ENCODE results near the gene CHRNB2. TPM values are rescaled to one million over a fixed set of nuclear protein-coding genes. Genes with fewer than 3 reads are reported as not detected.

The CHRNB2 gene
- total and polyA plus RNA-seq, 2 of the 4 experiments (the other 2 are of a cell fraction) = under 0.01 to 0.03 TPM

DNA sequence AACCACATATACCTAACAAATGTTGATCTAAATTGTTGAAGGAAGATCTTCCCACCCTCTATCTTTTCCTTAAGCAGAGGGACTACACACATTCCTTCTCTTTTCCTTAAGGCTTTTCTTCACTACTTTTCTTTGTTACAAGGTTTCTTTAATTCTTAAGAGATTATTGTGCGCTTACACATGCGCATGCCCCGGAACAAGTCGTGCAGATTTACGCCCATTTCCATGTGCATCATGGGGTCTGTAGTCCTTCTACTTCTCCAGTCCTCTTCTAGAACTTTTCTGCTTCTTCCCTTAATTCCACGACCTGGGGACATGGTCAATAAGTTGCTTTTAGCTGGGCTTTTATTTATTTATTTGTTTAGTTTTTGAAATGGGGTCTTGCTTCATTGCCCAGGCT lies 1.7 kb upstream of the CHRNB2 start:
- Histone ChIP-seq H3K4me1 (ENCODE audit: control insufficient read depth, insufficient read depth, low read length) (no peaks in the 10 kb centered on the region), H2AK5ac (ENCODE audit: low read depth, low read length) (no peak overlapping the region), H3K4me2 (ENCODE audit: low read depth, low read length) (no peak overlapping the region), H3K14ac (replicated peaks; ENCODE audit: low read depth, low read length) (no peak overlapping the region), H3K18ac (ENCODE audit: low read depth, low read length) (no peak overlapping the region), H4K8ac (ENCODE audit: low read depth in 2 of 2, low read length in 2 of 2) (no peak overlapping the region), H4K20me1 (ENCODE audit: insufficient read depth, low read length) (peaks cover 4% of the 10 kb centered on the region), H3K36me3 (ENCODE audit: control insufficient read depth, insufficient read depth, low read length) (no peaks in the 10 kb centered on the region), H4K5ac (ENCODE audit: low read depth, low read length) (no peak overlapping the region), H3K27me3 (ENCODE audit: control insufficient read depth, insufficient read depth, low read length) (peaks cover 39% of the 10 kb centered on the region), H3K79me1 (ENCODE audit: low read depth in 1 of 2, low read length in 2 of 2) (no peaks in the 10 kb centered on the region), H2AK9ac (replicated peaks; ENCODE audit: low read depth, low read length, poor library complexity) (no peak overlapping the region), H3K9me3 (ENCODE audit: control insufficient read depth, insufficient read depth, low read length) (no peaks in the 10 kb centered on the region), H3K4me3 (ENCODE audit: insufficient read depth, low read depth, low read length) (no peak overlapping the region), H2BK15ac (ENCODE audit: low read depth, low read length) (no peak overlapping the region), H3K27ac (ENCODE audit: insufficient read depth, low read length) (no peak overlapping the region), H3K9me1 (ENCODE audit: insufficient read depth, low read length) (no peaks in the 10 kb centered on the region), H2BK20ac (ENCODE audit: low read depth, low read length) (no peak overlapping the region), H3K9ac (ENCODE audit: low read depth, low read length) (no peak overlapping the region), H3K56ac (ENCODE audit: extremely low read depth, insufficient read depth, low read length) (no peak overlapping the region), H3K4ac (ENCODE audit: low read depth, low read length) (no peak overlapping the region), H2BK120ac (ENCODE audit: low read depth, low read length) (no peak overlapping the region), H4K91ac (ENCODE audit: insufficient read depth, low read depth, low read length) (no peak overlapping the region), H2BK5ac (ENCODE audit: low read depth, low read length, poor library complexity, severe bottlenecking) (no peak overlapping the region), H3K23ac (ENCODE audit: low read depth, low read length) (no peak overlapping the region), H2AFZ (replicated peaks; ENCODE audit: low read length, poor library complexity) (no peak overlapping the region)
- intact Hi-C loops (cut with micrococcal nuclease) (no loop called here), in situ Hi-C loops (cut with MboI; ENCODE audit: low sequenced_read_pairs) (loop anchor here (5.0 kb wide), 1 partner anchor 316 kb away; no protein-coding TSS in a partner anchor), dilution Hi-C loops (cut with HindIII; ENCODE audit: low sequenced_read_pairs, unreplicated experiment) (no loop called here)
- POLR2A ChIA-PET (ENCODE audit: unreplicated experiment) = no interaction called here
- TF ChIP-seq RCOR1 (IDR thresholded peaks at IDR 0.05; ENCODE audit: insufficient replicate concordance, low read length) (no peak), NFE2L2 (IDR thresholded peaks at IDR 0.05; ENCODE audit: low read depth, low read length) (no peak), BHLHE40 (IDR thresholded peaks at IDR 0.05; ENCODE audit: low read depth, low read length) (no peak), MAFK (IDR thresholded peaks at IDR 0.05; ENCODE audit: low read depth, low read length) (no peak), POLR2A (IDR thresholded peaks at IDR 0.05; ENCODE audit: low read depth, low read length) (no peak), CHD1 (IDR thresholded peaks at IDR 0.05; ENCODE audit: low read depth, low read length) (no peak), FOS (IDR thresholded peaks at IDR 0.05; ENCODE audit: low read depth, low read length) (no peak), RAD21 (IDR thresholded peaks at IDR 0.05; ENCODE audit: low read length) (no peak), RFX5 (IDR thresholded peaks at IDR 0.05; ENCODE audit: low read depth, low read length) (no peak), MXI1 (IDR thresholded peaks at IDR 0.05; ENCODE audit: borderline replicate concordance, low read depth, low read length) (no peak), SMC3 (IDR thresholded peaks at IDR 0.05; ENCODE audit: low read depth, low read length) (no peak), MAZ (IDR thresholded peaks at IDR 0.05; ENCODE audit: borderline replicate concordance, low read depth, low read length) (no peak), CEBPB (IDR thresholded peaks at IDR 0.05; ENCODE audit: low read depth, low read length) (no peak)
- TF ChIP-seq, protein P1, sequence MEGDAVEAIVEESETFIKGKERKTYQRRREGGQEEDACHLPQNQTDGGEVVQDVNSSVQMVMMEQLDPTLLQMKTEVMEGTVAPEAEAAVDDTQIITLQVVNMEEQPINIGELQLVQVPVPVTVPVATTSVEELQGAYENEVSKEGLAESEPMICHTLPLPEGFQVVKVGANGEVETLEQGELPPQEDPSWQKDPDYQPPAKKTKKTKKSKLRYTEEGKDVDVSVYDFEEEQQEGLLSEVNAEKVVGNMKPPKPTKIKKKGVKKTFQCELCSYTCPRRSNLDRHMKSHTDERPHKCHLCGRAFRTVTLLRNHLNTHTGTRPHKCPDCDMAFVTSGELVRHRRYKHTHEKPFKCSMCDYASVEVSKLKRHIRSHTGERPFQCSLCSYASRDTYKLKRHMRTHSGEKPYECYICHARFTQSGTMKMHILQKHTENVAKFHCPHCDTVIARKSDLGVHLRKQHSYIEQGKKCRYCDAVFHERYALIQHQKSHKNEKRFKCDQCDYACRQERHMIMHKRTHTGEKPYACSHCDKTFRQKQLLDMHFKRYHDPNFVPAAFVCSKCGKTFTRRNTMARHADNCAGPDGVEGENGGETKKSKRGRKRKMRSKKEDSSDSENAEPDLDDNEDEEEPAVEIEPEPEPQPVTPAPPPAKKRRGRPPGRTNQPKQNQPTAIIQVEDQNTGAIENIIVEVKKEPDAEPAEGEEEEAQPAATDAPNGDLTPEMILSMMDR (conservative IDR thresholded peaks at IDR 0.05; ENCODE audit: low read depth, low read length) = no peak
- TF ChIP-seq, protein P2, sequence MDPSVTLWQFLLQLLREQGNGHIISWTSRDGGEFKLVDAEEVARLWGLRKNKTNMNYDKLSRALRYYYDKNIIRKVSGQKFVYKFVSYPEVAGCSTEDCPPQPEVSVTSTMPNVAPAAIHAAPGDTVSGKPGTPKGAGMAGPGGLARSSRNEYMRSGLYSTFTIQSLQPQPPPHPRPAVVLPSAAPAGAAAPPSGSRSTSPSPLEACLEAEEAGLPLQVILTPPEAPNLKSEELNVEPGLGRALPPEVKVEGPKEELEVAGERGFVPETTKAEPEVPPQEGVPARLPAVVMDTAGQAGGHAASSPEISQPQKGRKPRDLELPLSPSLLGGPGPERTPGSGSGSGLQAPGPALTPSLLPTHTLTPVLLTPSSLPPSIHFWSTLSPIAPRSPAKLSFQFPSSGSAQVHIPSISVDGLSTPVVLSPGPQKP (IDR thresholded peaks at IDR 0.05; ENCODE audit: borderline replicate concordance, low read depth, low read length) = no peak
- TF ChIP-seq, protein P3, sequence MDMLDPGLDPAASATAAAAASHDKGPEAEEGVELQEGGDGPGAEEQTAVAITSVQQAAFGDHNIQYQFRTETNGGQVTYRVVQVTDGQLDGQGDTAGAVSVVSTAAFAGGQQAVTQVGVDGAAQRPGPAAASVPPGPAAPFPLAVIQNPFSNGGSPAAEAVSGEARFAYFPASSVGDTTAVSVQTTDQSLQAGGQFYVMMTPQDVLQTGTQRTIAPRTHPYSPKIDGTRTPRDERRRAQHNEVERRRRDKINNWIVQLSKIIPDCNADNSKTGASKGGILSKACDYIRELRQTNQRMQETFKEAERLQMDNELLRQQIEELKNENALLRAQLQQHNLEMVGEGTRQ (IDR thresholded peaks at IDR 0.05; ENCODE audit: low read depth, low read length) = no peak
- CTCF ChIA-PET = no interaction called here
- no peak for DNase-seq
- WGBS, 2 experiments (ENCODE audit: extremely low coverage in 2 of 2, insufficient read length in 1 of 2) = no CpG with 5 or more reads among the region's 6 CpGs
- no peak for ATAC-seq (ENCODE audit: low read depth)
- BruUV-seq (replicated peaks) = no TSS peak
